Measurements from ENCODE around the gene INSM1.

- no peak for TF ChIP-seq EZH2 (IDR thresholded peaks at IDR 0.05; ENCODE audit: low read depth)
- no peak for TF ChIP-seq CTCF (conservative IDR thresholded peaks at IDR 0.05)
Observed at GRCh38 chr20:20331156-20331555, 36.7 kb upstream of the INSM1 start.
